HL-60 (cell line): Measurements from ENCODE around the gene TSHZ2.
"Not testable (repeated sequence)": the region's sequence is repeated elsewhere in the genome, so short reads cannot be mapped to it uniquely, and the experiment has no call there.

Source experiments
- DNase-seq, 2 experiments: peaks; one replicate each; pipeline ENCODE4 v3.0.0-alpha.2; 2010 to 2020; ENCODE audit warnings: low read depth in 1 of 2, low spot score in 1 of 2
- H3K27ac ChIP-seq: fragments of 250-450 bp; sonication (Bioruptor Pico); replicated peaks from 2 replicates; pipeline ENCODE4 v1.5.1; 2020; ENCODE audit warnings: mild to moderate bottlenecking, moderate library complexity
- H3K27me3 ChIP-seq: fragments of 250-450 bp; sonication (Bioruptor Pico); 2 replicates; pipeline ENCODE4 v1.5.1; 2021; ENCODE audit warnings: mild to moderate bottlenecking, moderate library complexity; ENCODE audit not compliant: insufficient read depth, poor library complexity, severe bottlenecking
- H3K4me3 ChIP-seq: replicated peaks from 2 replicates; pipeline ENCODE4 v1.5.1; 2011; ENCODE audit warnings: mild to moderate bottlenecking, control low read depth, low read length; ENCODE audit not compliant: insufficient read depth
- CTCF ChIP-seq: IDR thresholded peaks from one replicate; pipeline ENCODE4 v1.5.1; 2011; ENCODE audit warnings: low read length, control low read depth, inconsistent platforms; ENCODE audit not compliant: insufficient read depth
- GABPA ChIP-seq: IDR thresholded peaks from 2 replicates; pipeline ENCODE4 v1.6.1; 2012; ENCODE audit warnings: low read depth
- POLR2AphosphoS5 ChIP-seq: IDR thresholded peaks from 2 replicates; pipeline ENCODE4 v1.6.1; 2012; ENCODE audit warnings: low read depth
- REST ChIP-seq: IDR thresholded peaks from 2 replicates; pipeline ENCODE4 v1.6.1; 2012; ENCODE audit warnings: low read depth; ENCODE audit not compliant: insufficient replicate concordance
- SPI1 ChIP-seq: IDR thresholded peaks from 2 replicates; pipeline ENCODE4 v1.6.1; 2012; ENCODE audit warnings: low read depth, mild to moderate bottlenecking, borderline replicate concordance

Gene TSHZ2

DNA sequence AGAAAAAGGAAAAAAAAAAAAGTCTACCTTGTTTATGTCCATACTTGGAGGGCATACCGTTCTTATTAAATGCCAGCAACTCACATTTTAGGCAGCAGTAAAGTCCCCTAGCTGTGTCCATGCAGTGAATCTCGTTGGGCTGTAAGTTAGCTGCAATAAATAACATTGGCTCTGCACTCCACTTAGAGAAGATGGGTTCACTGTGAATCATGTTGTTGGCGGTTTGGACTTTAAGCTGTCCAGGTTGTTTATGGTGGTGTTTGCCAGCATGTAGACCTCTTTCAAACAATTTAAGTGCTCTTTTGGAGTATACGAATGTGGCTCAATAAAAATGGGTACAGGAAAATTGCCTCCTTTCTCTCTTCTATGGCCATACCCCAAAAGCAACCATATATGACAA is 494.1 kb downstream of the TSHZ2 start:
- DNase-seq, result no peak
- peaks cover 3% of the 10 kb centered on the region for H3K27me3 ChIP-seq
- no peak overlapping the region for H3K27ac ChIP-seq
- H3K4me3 ChIP-seq, result no peak overlapping the region
- TF ChIP-seq REST, result no peak
- no peak for TF ChIP-seq GABPA
- no peak for TF ChIP-seq SPI1
- no peak for TF ChIP-seq POLR2AphosphoS5
- no peak for TF ChIP-seq CTCF

DNA sequence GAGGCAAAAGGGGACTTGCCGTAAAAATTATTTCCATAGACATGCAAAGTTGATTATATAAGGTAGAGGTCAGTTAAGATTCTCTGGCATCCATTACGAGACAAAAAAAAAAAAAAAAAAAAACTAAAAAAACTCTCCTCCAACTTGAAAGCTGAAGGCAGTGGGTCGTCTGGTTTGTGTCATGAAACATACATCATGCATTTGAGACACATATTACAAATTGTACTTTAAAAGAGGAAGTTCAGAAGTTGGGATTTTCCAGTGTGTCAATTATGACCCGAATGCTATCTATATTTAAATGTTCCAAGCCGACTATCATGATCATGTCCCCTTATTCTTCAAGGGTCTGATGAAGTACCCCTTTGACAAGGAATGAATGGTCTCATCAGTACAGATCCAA is 496.4 kb downstream of the TSHZ2 start:
- TF ChIP-seq SPI1 (no peak), POLR2AphosphoS5 (no peak), GABPA (no peak), REST (no peak), CTCF (no peak)
- peaks cover 3% of the 10 kb centered on the region for H3K27me3 ChIP-seq
- H3K4me3 ChIP-seq, result no peak overlapping the region
- H3K27ac ChIP-seq, result no peak overlapping the region
- no peak for DNase-seq

DNA sequence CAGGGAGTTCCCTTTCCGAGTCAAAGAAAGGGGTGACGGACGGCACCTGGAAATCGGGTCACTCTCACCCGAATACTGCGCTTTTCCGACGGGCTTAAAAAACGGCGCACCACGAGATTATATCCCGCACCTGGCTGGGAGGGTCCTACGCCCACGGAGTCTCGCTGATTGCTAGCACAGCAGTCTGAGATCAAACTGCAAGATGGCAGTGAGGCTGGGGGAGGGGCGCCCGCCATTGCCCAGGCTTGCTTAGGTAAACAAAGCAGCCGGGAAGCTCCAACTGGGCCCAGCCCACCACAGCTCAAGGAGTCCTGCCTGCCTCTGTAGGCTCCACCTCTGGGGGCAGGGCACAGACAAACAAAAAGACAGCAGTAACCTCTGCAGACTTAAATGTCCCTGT is 500.7 kb downstream of the TSHZ2 start:
- not testable (repeated sequence) for DNase-seq, H3K4me3 ChIP-seq, H3K27ac ChIP-seq, H3K27me3 ChIP-seq

DNA sequence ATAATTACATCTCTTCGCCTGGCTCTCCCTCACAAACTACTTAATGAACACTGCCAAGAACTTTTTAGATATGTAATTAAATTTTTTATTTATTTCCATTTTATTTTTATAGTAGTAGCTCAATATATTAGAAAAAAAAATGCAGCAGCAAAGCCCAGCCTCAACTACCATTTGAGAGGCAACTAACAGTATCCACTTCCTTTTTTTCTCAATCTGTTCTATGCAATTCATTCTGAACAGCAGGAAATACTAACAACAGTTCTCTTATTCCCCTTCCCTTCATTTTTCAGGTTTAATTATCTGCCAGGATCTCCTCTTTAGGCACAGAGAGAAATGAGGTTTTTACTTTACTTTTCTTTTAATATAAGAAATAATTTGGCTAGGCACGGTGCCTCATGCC is 508.8 kb downstream of the TSHZ2 start:
- TF ChIP-seq POLR2AphosphoS5 (no peak), CTCF (no peak), GABPA (no peak), REST (no peak), SPI1 (peak; percentile 73)
- H3K27ac ChIP-seq, result no peak overlapping the region
- no peak overlapping the region for H3K4me3 ChIP-seq
- no peak for DNase-seq
- no peaks in the 10 kb centered on the region for H3K27me3 ChIP-seq
